Measurements from ENCODE around the gene KNDC1.

- TF ChIP-seq CTCF (IDR thresholded peaks at IDR 0.05): no peak
- no peak for TF ChIP-seq POLR2A (IDR thresholded peaks at IDR 0.05)
Measured at GRCh38 chr10:133126431-133127290, 33.4 kb upstream of the KNDC1 start.
